HG03108 (cell line): ENCODE results near the gene KCNC3.

ENCODE experiments used
- ATAC-seq: cut with Tn5 transposase; IDR thresholded peaks from one replicate; pipeline ENCODE4 v1.9.1; 2021; ENCODE audit warnings: moderate library complexity; ENCODE audit not compliant: unreplicated experiment

KCNC3 gene

DNA sequence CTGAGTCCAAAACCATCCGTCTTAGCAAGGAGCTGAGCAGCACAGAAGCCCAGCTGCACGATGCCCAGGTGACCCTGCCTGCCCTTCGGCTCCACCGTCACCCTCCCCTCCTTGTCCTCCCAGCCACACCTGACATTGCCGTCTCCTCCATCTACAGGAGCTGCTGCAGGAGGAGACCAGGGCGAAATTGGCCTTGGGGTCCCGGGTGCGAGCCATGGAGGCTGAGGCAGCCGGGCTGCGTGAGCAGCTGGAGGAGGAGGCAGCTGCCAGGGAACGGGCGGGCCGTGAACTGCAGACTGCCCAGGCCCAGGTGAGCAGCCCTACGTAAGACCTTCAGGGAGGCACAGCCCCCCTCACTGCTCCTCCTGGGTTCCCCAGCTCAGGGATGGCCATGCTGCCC lies 49.1 kb downstream of the KCNC3 start:
- ATAC-seq = no peak

DNA sequence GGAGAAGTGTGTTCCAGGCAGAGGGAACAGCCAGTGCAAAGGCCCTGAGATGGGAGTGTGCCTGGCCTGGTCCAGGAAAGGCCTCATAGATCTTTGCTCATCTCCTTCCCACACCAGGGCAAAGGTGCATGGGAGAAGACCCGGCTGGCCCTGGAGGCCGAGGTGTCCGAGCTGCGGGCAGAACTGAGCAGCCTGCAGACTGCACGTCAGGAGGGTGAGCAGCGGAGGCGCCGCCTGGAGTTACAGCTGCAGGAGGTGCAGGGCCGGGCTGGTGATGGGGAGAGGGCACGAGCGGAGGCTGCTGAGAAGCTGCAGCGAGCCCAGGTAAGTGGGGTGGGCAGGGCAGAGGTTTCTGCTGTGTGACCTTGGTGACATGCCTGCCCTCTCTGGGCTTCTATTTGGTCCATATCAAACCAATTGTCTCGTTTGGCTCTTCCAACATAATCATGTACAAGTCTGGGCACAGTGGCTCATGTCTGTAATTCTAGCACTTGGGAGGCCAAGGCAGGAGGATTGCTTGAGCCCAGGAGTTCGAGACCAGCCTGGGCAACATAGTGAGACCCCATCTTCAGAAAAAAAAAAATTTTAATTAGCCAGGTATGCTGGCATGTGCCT lies 51.1 kb downstream of the KCNC3 start:
- ATAC-seq = no peak

DNA sequence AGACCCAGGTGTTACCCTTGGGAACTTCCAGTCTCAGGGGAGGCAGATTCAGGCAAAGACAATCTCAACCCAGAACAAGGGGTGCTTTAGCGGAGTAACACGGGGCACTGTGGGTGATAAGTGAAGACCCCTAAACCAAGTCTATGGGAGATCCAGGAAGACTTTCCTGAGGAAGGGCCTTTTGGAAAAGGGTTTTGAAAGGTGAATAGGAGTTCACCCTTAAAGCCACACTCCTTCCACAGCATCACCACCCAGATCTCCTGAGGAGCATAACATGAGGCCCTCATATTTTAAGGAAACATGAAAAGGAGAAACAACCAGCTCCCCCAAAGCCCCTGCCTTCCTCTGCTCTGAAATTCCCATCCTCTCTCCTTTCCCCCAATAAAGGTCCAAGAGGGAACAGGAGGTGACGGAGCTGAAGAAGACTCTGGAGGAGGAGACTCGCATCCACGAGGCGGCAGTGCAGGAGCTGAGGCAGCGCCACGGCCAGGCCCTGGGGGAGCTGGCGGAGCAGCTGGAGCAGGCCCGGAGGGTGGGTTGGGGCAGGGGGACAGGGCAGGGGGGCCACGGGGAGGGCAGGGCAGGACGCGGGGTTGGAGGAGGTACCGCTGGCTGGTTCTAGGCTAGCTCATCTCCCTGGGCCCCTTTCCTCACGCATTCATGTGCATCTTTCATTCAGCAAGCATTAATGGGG lies 52.7 kb downstream of the KCNC3 start:
- ATAC-seq = no peak

DNA sequence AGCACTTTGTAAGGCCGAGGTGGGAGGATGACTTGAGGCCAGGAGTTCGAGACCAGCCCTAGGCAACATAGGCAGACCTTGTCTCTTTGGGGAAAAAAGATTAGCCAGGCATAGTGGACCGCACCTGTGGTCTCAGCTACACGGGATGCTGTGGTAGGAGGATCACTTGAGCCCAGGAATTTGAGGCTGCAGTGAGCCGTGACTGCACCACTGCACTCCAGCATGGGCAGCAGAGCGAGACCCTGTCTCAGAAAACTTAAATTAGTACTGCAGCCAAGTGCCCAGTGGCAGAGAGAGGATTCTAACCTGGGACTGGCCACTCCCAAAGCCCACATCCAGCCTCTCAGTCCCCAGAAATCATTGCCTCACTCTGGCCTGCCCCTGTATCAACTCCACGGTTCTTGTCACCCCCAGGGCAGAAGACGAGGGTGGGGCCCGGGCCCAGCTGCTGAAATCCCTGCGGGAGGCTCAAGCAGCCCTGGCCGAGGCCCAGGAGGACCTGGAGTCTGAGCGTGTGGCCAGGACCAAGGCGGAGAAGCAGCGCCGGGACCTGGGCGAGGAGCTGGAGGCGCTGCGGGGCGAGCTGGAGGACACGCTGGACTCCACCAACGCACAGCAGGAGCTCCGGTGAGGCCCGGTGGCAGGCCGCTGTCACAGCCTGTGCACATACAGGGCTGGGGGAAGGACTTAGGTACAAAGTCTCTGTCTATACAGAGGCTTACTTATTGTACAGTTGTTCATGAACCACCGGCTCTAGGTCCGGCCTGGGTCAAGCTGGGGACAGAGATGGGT lies 53.4 kb downstream of the KCNC3 start:
- no peak for ATAC-seq

DNA sequence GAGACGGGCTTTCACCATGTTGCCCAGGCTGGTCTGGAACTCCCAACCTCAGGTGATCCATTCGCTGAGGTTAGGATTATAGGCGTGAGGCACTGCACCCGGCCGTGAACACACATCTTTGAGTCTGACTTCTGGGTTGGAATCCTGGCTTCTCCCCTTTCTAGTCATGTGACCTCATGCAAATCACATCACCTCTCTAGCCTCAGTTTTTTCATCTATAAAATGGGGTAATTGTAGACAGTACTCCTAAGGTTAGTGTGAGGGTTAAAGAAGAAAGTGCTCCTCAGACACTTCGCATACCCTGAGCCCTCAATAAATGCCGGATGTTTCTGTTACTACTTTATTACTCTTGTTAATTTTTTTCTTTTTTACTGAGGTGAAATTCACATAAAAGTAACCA lies 55.4 kb downstream of the KCNC3 start:
- ATAC-seq = no peak

DNA sequence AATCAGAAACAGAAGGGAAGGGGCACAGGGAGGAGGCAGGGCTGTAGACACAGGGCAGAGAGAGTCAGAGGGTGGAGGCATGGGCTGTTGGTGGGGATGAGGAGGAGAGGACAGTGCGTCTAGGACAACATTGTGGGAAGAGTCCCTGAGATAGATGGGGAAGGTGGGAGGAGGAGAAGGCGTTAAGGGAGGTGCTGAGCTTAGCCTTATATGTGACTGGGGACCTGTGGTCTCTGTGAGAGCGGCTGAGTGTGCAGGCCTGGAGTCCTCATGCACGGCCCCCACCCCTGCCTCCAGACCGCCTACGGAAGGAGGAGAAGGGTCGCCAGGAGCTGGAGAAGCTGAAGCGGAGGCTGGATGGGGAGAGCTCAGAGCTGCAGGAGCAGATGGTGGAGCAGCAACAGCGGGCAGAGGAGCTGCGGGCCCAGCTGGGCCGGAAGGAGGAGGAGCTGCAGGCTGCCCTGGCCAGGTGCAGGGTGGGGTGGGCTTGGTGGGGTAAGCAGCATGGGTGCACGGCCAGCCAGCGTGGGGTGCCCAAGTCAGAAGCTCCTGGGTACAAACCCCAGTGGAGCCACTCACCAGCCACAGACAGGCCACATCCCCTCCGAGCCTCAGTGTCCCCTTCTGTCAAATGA lies 56.8 kb downstream of the KCNC3 start:
- no peak for ATAC-seq

DNA sequence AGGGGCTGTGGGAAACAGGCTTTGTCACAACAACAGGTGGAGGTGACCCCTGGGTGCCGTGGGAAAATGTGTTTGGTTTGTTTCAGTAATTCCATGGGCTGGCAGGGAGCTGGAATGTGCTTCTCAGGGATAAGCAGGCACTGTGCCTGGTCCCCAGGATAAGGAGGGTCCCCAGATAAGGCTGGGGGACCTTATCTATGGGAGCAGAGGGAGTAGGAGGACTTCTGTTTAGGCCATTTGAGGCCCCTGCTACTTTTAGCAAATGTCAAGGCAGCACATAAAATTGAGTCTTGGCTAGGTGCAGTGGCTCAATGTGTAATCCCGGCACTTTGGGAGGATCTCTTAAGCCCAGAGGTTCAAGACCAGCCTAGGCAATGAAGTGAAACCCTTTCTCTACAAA lies 59.5 kb downstream of the KCNC3 start:
- ATAC-seq = no peak

DNA sequence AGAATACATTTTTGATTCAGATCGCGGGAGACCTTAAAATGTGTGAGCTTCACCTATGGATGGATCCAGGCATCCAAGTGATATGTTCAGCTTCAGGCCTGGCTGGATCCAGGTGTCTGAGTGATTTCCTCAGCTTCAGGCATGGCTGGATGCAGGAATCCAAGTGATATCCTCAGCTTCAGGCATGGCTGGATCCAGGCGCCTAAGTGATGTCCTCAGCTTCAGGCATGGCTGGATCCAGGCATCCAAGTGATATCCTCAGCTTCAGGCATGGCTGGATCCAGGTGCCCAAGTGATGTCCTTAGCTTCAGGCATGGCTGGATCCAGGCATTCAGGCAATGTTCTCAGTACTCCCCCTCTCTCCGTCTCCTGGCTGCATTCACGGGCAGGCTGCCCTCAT lies 60.7 kb downstream of the KCNC3 start:
- ATAC-seq = no peak

DNA sequence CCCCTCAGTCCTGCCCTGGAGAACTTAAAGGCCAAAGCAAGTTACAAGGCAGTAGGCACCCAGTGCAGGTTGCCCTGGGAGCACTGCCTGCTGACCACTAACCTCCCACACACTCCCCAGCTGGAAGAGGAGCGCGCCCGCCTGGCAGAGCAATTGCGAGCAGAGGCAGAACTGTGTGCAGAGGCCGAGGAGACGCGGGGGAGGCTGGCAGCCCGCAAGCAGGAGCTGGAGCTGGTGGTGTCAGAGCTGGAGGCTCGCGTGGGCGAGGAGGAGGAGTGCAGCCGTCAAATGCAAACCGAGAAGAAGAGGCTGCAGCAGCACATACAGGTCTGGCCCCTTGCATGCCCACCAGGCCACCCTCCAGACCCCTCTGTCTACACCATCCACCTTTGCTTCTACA lies 61.1 kb downstream of the KCNC3 start:
- no peak for ATAC-seq

DNA sequence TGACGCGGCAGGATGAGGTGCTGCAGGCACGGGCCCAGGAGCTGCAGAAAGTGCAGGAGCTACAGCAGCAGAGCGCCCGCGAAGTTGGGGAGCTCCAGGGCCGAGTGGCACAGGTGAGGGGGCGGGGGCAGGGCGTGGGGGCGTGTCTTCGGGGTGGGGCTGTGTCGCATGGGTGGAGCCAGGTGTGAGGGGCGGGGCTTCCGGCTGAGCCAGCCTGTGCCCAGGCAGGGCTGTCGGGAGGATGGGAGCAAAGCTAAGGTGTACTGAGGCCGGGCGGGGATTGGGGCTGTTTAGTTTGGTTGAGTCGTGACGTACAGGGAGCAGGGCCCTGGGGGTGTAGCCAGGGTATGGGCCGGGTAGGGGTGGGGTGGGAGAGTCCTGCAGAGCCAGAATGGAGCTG lies 62.3 kb downstream of the KCNC3 start:
- no peak for ATAC-seq

DNA sequence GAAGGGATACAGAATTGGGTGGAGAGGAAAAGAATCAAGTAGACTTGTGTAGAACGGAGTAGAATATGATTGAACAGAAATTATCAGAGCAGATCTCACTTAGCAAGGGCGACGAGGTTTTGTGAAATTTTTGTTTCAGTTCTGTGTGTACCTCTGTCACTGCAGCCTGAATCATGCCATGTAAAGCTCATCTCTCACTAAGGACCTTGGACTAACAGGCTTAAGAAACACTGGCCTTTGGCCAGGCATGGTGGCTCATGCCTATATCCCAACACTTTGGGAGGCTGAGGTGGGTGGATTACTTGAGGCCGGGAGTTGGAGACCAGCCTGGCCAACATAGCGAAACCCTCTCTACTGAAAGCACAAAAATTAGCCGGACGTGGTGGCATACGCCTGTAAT lies 63.1 kb downstream of the KCNC3 start:
- no peak for ATAC-seq

DNA sequence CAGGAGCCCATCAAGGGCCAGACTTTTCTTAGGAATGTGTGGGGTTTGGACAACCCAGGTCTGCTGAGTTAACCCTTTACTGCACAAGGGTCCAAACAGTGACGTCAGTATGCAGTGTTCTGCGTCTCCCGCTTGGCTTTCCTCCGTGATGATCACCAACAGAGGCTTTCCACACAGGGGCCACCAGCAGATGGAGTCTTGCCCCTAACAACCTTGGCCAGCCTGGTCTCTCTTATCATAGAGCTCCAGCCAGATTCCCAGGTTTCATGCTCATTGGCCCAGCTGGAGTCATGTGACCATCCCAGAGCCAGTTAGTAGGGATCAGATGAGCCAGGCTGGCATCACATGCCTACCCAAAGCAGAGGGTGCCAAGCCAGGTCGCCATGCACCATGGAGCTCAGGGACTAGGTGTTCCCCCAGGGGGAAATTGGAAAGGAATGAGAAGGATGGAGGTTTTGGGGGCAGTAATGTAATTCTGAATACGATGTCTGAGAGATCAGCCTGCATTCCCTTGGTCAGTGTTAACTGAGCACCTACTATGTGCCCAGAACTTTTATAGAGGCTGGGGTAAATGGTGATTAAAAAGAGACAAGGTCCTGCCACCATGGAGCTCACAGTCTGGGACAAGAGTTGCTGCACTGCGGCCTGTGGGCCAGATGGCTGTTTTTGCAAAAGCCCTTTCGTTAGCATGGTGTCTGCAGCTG lies 64.5 kb downstream of the KCNC3 start:
- no peak for ATAC-seq

DNA sequence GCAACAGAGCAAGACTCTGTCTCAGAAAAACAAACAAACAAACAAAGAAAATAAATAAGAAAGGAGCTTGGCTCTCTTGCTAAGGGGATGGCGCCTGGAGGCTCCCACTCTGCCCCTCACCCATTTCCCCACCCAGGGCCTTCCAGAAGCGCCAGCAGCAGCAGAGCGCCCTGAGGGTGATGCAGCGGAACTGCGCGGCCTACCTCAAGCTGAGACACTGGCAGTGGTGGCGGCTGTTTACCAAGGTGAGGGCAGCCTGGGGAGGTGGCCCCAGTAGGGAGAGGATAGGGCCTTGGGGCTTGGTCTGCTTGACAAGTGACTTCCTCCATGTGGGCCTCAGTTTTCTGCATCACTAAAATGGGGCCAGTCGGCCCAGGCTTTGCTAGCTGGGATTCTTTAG lies 66.0 kb downstream of the KCNC3 start:
- no peak for ATAC-seq
